Psoas muscle (tissue), 8 donors: ENCODE measurements around the gene ANKRD16. TPM values are rescaled to one million over a fixed set of nuclear protein-coding genes. Genes with fewer than 3 reads are reported as not detected.

ENCODE experiments used
- ATAC-seq, 4 donors: fragments of 200-7000 bp; cut with Tn5 transposase; one replicate each; pipeline ENCODE4 v1.9.1; 2020; ENCODE audit warnings: moderate library complexity in 3 of 4, mild to moderate bottlenecking in 2 of 4
- DNase-seq, 2 donors: peaks; one replicate each; pipeline ENCODE4 v3.0.0-alpha.2; 2020
- H3K27ac ChIP-seq: fragments of 200-600 bp; one replicate; pipeline ENCODE4 v1.8.0; 2022
- H3K27me3 ChIP-seq, 3 donors: fragments of 200-600 bp in 1 of 3; one replicate each; pipeline versions ENCODE4 v1.6.1 to v1.8.0; 2013 to 2022; ENCODE audit warnings: low read length in 2 of 3, mild to moderate bottlenecking in 2 of 3, moderate library complexity in 1 of 3; ENCODE audit not compliant: insufficient read depth in 3 of 3
- H3K36me3 ChIP-seq, 2 donors: fragments of 200-600 bp in 1 of 2; one replicate each; pipeline versions ENCODE4 v1.6.1 to v1.8.0; 2013 to 2022; ENCODE audit warnings: low read depth in 1 of 2, mild to moderate bottlenecking in 1 of 2, moderate library complexity in 1 of 2; ENCODE audit not compliant: insufficient read depth in 1 of 2
- H3K4me1 ChIP-seq: fragments of 200-600 bp; one replicate; pipeline ENCODE4 v1.8.0; 2022
- H3K4me3 ChIP-seq: fragments of 200-600 bp; one replicate; pipeline ENCODE4 v1.8.0; 2022; ENCODE audit warnings: mild to moderate bottlenecking
- H3K9me3 ChIP-seq: fragments of 200-600 bp; one replicate; pipeline ENCODE4 v1.8.0; 2022
- CTCF ChIP-seq: fragments of 200-600 bp; IDR thresholded peaks from one replicate; pipeline ENCODE4 v1.8.0; 2022; ENCODE audit warnings: antibody characterized with exemption
- WGBS, 3 donors: extraction: QIAGEN DNeasy Blood & Tissue Kit; methylation state at CpG; one replicate each; pipeline versions ENCODE4 v1.1.6 to v1.1.7; 2013; 5-methylcytosine and 5-hydroxymethylcytosine counted together
- intact Hi-C, 2 donors: fragments of 100-400 bp; cut with DNase I; formaldehyde crosslinking; loops; one replicate each; pipeline versions ENCODE4 v1.11.0 to v1.14.2; 2022
- polyA plus RNA-seq, 3 donors: library from polyadenylated mRNA; stranded (reverse); fragments of 200-250 nt; gene quantifications; one replicate each; pipeline ENCODE4 v1.2.3, GENCODE V29; 2013
- total RNA-seq, 4 donors: library from RNA; stranded (reverse); fragmentation: NEBNext Ultra II Directional in 2 of 4; extraction: Animal tissue kit (Norgen Biotek cat#: 25700) in 2 of 4; gene quantifications; one replicate each; pipeline versions ENCODE4 v1.2.1 to v1.2.4, GENCODE V29; 2021 to 2023
- donor health status: healthy with polysubstance abuse.
- donor health status: DM: no; HTN: no; CAD: no; lungs with moderate emphysema.
- donor health status: Bipolar disorder and iron deficiency.
- donor health status: healthy.
- donor health status: DM: yes; HTN: yes; CAD: no.
- donor health status: DM: no; HTN: no; CAD: no.
- donor health status: DM: no; HTN: no; CAD: no.
- donor health status: DM: yes; HTN: yes; CAD: no.

Gene ANKRD16
- total and polyA plus RNA-seq, 7 donors, result 2.8 to 4.6 (median 3.7) TPM

- no peaks in the 10 kb centered on the region for H3K27me3 ChIP-seq
- H3K9me3 ChIP-seq, result no peaks in the 10 kb centered on the region
- no peak for DNase-seq
- intact Hi-C loops, result no loop called here
- no peak for TF ChIP-seq CTCF
- no peaks in the 10 kb centered on the region for H3K4me1 ChIP-seq
- WGBS, 3 donors, result 93 to 97% (median 94%) methylated on average over 7 of the region's 7 CpGs
- no peak overlapping the region for H3K27ac ChIP-seq
- H3K36me3 ChIP-seq, result no peaks in the 10 kb centered on the region
- ATAC-seq, result no peak
- H3K4me3 ChIP-seq, result no peak overlapping the region
Measured at GRCh38 chr10:5862360-5862961, 27.2 kb downstream of the ANKRD16 start.

DNA sequence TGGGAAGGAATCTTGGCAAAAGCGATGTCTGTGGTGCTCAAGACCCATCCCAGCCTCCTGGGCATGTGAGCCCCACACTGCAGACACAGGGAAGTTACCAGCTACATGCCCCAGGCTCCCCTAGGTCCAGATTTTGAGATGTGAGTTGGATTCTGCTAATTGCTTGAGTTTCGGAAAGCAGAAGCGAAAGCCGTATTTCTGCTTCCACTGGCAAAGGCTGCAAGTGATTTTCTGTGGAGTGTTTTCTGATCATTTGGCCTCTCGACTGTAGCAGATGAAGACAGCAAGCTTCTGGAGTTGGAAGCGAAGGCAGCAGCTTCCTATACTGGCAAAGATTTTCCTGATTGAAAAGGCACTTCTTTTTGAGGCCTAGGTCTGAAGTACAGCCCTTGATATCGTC, 29.6 kb downstream of the ANKRD16 start:
- no peak for ATAC-seq
- H3K27ac ChIP-seq, result no peak overlapping the region

GRCh38 chr10:5858811-5859210, 30.9 kb downstream of the ANKRD16 start:
- 82 to 90% (median 89%) methylated on average over 5 of the region's 5 CpGs for WGBS, 3 donors
- DNase-seq (no peak), ATAC-seq (no peak)
- Histone ChIP-seq H3K36me3 (no peaks in the 10 kb centered on the region), H3K4me3 (no peak overlapping the region), H3K4me1 (no peaks in the 10 kb centered on the region), H3K27ac (no peak overlapping the region), H3K9me3 (no peaks in the 10 kb centered on the region), H3K27me3 (no peaks in the 10 kb centered on the region)
- intact Hi-C loops, result no loop called here
- TF ChIP-seq CTCF, result no peak

More for the DNA sequence above, 29.6 kb downstream of the ANKRD16 start:
- WGBS, 3 donors, result 68 to 81% (median 69%) methylated on average over 7 of the region's 7 CpGs
- Histone ChIP-seq H3K4me1 (no peaks in the 10 kb centered on the region), H3K27me3 (no peaks in the 10 kb centered on the region), H3K9me3 (no peaks in the 10 kb centered on the region), H3K36me3 (no peaks in the 10 kb centered on the region), H3K4me3 (no peak overlapping the region)
- intact Hi-C loops, result no loop called here
- DNase-seq, result no peak
- no peak for TF ChIP-seq CTCF

DNA sequence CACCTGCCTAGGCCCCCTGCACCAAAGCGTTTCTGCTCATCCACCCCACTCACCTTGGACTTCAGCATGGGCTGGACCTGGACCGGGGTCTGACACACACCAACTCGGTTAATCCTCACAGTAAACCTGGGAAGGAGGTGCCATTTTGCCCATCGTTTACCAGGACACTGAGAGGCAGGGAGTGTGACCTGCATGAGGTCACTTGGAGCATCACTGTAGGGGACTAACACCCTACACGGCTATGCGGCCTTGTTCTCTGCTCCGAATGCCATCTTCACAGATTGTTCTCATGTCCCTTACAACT, 33.0 kb downstream of the ANKRD16 start:
- Histone ChIP-seq H3K4me3 (no peak overlapping the region), H3K9me3 (no peaks in the 10 kb centered on the region), H3K36me3 (no peaks in the 10 kb centered on the region), H3K4me1 (no peaks in the 10 kb centered on the region), H3K27me3 (no peaks in the 10 kb centered on the region), H3K27ac (no peak overlapping the region)
- 66 to 75% (median 67%) methylated on average over 7 of the region's 7 CpGs for WGBS, 3 donors
- no peak for ATAC-seq
- TF ChIP-seq CTCF, result no peak
- DNase-seq, result no peak
- intact Hi-C loops, result no loop called here

DNA sequence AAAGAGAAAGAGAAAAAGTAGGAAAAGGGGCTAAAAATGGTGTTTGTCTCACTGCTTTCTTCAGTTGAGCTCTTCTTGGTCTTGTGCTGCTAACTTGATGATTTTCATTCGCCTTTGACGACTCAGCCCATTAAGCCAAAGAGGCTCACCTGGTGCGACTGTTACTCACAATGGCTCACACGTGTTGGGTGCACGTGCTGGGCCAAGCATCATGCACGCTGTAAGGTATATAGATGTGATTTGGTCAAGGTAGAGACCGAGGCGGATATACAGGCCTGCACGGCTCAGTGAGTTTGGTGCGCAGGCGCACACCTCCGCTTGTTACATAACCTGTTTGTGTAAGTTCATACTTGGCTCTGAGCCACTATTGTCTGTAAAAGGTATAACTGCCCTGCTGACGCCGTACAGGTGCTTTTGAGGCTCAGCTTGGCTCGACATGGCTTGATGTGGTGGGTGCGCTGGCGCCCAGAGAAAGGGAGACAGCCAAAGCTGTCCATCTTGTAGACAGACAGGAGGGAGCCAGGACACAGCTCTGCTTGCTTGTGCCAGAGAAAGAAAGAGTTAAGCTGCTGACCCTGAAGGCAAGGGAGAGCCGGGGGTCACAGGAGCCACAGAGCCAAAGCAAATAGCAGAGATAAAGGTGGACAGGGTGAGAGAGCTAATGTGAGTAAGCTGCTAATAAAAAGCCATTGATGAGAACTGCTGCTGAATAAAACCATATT, 33.6 kb downstream of the ANKRD16 start:
- DNase-seq (no peak), ATAC-seq (no peak)
- Histone ChIP-seq H3K27ac (no peak overlapping the region), H3K4me1 (no peaks in the 10 kb centered on the region), H3K4me3 (no peak overlapping the region), H3K36me3 (no peaks in the 10 kb centered on the region), H3K9me3 (no peaks in the 10 kb centered on the region), H3K27me3 (no peaks in the 10 kb centered on the region)
- no peak for TF ChIP-seq CTCF
- 78 to 90% (median 89%) methylated on average over 18 of the region's 18 CpGs for WGBS, 3 donors
- intact Hi-C loops, result no loop called here
